UCSD-AML1 (cell line): Measurements from ENCODE around the gene CMC2.

Source experiments
- DNase-seq: peaks from one replicate; lab custom pipeline; 2025; ENCODE audit not compliant: unreplicated experiment; lab: John Stamatoyannopoulos, UW

CMC2 gene

DNA sequence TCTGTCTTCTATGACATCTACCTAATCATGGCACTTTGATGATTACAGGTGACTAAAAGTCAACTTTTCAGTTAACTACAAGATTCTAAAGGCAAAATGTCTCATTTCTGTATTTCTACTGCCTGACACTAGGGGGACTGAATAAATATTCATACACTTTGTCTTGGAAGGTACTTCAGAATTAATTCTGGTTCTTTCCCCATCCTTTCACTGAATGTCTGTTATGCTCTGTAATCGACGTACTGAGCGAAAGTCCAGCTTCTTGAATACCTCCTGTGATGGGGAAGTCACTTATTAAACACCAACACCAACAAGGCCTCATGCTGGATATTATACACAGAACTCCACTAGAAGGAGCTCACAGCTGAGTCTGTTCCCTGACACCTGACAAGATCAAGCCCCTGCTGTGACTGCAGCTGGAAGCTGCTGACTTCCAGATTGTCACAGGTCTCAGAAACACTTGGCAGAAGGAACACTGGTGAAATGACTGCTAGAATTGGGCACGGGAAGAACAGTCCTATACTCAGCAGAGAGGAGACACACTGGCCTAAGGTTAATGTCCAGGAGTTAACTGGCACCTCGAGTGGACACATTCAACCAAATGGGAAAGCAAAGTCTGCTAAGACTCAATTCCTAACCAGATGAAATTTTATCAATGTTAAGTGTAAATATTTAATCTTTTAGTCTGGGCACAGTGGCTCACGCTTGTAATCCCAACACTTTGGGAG lies 31.9 kb downstream of the CMC2 start:
- no peak for DNase-seq

DNA sequence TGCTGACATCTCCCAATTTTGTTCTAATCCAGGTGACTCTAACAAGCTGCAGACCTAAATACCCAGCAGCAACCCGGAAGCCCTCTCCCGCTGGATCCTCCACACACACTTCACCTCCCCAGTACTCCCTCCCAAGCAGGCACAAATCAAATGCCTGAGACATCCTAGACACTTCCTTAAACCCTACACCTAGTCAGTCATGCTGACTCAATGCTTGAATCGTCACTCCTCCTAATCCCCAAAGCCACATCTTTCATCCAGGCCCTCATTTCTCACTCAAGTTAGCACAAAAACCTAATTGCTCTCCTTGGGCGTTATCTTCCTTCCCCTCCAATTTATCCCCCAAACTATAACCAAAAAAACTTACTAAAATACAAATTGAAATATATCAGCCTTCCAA lies 32.7 kb downstream of the CMC2 start:
- no peak for DNase-seq

DNA sequence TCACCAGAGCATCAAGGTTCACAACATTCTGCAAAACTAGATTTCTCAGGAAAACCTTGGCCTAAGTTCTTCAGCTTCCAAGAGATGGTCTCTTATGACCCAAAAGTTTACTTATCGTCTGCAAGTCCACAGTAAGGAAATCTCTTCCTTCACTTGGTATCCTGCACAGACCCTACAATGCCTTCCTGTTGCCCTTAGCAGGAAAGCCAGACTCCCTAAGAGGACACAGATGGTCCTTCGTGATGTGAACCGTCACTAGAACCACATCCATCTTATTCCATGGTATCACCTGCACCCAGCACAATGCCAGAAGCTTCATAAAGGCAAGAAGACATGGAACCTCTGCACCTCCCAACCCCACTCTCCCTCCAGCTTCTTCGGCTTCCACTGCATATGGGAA lies 34.1 kb downstream of the CMC2 start:
- no peak for DNase-seq

DNA sequence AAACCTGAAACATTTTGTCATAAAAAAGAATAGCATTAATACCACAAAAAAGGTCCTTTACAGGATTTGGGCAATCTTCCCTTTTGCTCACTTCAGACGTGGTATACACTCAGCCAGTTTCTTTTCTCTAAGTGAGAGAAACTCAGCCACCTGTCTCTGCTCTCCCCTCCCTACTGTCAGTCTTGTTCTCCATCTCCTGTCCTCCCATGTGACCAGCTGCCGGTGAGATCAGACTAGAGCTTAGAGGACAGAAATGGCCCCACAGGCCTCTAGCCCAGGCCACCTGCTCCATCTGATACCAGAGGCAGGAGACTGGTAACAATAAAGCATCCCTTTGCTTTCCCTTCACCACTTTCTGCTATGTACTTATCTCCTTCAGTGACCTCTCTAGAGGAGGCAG lies 34.9 kb downstream of the CMC2 start:
- no peak for DNase-seq

DNA sequence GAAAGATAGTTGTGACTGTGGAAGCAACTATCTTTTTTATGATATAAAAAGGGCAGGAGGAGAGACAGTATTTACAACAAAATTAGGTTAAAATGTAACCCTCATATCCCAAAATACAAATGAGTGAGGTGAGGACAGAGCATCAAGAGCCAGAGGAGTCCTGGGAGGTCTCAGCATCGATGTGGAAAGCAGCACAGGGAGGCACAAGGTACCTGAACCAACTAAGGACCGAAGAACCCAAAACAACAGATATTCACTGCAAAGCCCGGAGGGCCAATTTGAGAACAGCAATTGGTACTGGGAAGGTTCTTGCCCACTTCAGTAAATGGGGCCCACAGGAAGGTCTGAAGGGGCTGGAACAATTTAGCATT lies 37.6 kb downstream of the CMC2 start:
- no peak for DNase-seq

DNA sequence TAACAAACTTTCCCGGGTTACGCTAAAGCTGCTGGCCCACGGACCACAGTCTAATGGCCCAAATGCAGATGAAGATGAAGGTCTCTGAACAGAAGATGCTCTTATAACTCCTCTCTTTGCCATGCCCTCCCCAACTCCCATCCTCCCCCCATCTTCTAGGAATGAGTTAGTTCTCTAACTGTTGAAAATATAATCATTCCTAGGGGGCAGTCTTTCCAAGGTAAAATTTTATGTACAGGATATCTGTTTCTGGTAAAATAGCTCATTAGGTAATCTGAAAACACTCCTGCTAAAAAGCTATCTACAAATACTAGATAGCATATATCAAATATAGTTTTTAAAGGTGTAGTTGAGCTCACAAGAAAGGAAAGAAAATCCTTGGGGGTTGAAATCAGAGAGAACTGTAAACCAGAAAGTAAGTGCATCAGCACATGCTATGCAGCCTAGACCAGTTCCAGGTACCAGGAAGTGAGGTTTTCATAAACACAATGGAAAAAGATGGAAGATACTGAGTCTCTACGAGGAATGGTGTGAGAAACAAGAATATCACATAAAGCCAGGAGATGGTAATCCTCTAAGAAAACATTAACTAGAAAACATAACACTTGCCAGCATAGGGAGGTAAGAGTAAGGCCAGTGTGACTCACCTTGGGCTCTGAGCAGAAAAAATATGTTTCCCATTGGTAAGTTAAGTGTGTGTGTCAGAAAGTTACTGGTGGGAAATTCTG lies 38.1 kb downstream of the CMC2 start:
- DNase-seq = no peak

DNA sequence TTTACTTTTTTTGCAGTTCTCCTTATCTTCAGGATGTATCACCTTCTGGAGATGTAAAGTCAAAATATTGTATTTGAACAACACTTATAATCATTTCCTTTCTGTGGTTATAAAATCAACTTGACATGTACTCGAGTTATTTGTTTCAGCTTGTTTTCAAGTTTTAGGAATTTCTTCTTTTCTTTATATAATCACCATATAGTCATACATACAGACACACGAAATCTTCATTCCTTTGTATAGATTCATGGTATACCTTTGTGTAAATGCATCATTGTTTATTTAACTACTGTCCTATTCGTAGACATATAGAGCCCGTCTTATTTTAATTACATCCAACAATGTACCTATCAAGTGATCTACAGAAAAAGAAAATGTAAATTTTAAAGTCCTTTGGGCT lies 40.1 kb downstream of the CMC2 start:
- no peak for DNase-seq

DNA sequence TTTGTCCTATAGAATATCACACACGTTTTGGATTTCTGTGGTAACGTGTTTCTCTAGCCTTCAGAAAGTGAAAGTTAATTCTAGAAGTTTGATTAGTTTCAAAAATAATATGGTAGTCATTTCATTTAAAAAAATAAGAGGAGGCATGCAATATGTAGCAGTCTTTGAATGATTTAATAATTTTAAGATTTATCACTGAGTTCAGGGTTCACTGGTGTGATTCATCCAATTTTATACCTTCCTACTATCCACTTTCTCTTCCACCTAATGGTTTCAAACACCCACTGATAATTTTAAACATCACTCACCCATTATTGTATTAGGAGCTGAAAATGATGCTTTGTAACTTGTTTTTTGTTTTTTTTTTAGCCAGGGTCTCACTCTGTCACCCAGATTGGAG lies 42.3 kb downstream of the CMC2 start:
- DNase-seq = no peak

DNA sequence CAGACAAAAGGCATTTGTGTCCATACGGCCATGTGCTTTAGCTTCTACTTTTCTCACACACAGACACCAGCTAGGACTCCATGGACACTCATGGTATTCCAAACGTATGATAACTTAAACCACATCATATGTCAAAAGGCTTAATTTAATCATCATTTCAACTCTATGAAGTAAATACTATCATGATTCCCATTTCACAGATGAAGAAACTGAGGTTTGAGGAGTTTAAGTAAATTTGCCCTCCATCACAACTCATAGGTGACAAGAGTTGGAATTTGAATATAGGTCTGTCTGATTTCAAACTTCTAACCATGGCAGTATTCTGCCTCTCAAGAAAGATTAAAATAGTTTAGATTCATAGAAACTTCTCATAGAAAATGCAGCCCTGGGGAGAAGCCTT lies 43.8 kb downstream of the CMC2 start:
- DNase-seq = no peak

DNA sequence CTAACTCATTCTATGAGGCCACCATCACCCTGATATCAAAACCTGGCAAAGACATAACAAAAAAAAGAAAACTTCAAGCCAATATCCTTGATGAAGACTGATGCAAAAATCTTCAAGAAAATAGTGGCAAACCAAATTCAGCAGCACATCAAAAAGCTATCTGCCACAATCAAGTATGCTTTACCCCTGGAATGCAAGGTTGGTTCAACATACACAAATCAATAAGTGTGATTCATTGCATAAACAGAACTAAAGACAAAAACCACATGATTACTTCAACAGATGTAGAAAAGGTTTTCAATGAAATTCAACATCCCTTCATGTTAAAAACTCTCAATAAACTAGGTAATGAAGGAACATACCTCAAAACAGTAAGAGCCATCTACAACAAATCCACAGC lies 48.4 kb downstream of the CMC2 start:
- DNase-seq = no peak

DNA sequence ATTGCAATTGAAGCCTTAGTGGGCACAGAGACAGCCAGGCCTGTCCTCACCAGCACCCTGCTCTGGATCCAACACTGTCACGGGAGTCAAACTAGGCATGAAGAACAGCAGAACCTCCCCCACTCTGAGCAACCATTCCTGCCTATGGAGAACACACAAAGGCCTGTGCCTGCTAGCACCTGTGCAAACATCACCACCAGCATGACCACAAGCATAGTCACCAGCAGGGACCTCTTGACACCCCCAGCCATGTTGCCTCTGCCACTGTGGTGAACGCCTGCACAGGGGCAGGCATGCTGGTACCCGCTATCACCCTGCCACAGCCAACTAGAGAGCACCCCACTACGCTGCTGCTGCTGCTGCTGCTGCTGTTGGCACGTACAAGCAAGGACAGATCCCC lies 51.7 kb downstream of the CMC2 start:
- no peak for DNase-seq

DNA sequence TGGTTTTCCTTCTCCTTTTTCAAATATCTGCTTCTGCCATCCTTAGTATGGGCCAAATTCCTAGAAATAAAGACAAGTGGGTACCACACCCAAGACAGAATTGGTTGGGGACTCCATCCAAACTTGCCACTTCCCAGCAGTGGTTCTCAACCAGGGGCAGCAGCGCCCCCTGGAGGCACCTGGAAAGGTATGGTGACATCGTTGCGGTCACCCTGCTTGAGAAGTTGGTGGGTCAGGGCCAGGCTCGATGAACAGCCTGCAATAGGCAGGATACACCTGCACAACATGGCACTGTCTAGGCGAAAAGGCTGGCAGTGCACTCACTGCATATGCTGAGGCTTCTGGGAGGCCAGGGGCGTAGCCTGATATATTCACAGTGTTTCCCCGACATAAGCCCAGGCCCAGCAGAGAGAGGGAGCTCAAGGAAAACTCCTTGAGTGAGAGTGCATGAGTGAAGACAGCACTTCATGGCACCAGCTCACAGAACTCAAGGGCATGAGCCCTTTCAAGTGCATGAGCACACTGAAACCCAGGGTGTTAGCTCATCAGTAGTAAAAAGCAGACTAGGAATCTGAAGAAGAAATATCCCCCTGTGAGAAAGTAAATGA lies 57.7 kb downstream of the CMC2 start:
- DNase-seq = peak; percentile 58

DNA sequence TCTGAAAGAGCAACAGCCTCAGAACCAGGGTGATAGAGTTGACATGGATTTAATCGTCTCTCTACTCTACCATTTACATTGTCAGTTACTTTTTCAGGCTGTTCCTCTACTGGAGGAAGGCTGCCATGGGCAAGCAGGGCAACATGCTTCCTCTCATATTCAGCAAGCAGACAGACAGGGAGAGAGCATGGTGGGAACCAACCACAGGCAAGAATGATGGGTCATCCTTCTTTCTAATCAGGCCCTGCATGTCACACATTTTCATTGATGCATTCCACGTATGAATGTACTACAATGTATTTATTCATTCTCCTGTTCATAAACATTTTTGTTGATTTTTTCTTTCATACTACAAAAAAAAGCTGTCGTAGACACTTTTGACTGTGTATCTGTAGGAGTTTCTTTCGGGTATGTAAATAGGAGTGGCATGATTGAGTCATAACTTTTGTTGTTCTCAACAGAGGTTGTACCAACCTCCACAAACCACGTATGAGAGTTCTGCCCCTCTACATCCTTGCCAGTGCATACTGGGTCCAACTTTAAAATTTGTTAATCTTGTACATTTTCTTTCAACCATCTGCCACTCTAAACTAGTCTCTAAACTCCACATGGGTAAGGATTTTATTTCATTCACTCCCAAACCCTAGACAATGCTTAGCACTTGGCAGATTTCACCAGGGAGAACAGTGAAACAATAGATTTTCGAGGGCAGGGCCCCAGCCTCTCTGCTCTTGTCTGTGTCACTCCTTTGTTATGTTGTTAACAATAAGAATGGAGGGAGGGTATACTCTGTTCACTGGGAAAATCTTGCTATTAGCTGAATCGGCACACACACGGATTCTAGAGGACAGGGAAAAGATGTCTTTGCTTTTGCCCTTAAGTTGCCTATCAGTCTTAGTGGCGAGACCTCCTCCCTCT lies 58.7 kb downstream of the CMC2 start:
- DNase-seq = no peak

DNA sequence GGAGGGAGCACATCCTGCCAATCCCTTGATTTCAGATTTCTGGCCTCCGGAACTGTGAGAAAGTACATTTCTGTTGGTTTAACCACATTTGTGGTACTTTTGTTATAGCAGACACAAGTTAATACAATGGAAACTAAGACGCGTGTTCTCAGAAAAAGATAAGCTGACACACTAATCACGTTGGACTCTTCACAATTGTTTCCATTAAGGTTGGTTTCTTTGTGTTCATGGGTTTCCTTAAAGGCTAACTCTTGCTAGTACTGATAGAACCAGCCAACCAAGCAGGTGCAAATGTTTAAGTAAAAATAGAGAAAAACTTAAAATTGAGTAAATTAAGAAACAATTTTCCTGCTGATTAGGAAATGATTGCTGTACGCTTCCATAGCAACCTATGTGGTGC lies 59.4 kb downstream of the CMC2 start:
- DNase-seq = no peak

DNA sequence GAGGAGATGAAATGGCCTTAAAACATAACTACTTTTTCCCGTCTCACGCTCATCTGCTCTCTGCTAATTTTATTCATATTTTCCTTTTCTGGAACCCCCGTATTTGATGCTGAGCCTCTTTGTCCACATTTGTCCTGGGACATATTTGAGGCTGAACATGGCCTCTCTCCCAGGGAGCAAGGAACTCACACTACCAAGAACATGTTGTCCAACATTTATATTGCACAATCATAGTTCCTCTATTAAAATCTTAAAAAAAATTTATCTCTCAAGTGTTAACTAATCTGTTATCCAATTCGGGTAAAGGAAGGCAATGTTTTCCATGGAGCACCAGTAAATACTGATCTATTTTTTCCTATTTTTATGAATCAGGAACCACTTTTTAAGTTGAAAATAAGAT lies 60.2 kb downstream of the CMC2 start:
- DNase-seq = no peak

DNA sequence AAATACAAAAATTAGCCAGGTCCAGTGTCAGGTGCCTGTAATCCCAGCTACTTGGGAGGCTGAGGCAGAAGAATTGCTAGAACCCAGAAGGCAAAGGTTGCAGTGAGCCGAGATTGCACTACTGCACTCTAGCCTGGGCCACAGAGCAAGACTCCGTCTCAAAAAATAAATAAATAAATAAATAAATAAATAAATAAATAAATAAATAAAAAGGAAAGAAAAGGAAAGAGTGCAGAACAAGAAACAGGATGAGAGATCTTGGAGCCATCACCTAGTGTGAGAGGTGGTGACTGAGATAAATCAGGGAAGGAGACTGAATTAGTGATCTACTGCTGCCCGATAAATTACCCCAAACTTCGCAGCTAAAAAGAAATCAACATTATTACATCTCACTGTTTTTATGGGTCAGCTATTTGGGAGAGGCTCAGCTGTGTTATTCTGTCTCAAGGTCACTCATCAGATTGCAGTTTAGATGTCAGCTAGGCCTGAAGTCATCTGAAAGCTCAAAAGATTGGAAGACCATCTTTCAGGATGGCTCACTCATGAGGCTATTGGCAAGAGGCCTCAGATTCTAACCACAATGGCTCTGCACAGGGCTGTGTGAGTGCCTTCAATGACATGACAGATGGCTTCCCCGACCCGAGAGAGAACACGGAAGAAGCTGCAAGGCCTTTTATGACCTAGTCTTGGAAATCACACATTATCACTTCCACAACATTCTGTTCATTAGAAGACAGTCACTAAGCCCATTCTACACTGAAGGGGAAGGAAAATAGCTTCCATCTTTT lies 66.4 kb downstream of the CMC2 start:
- DNase-seq = no peak

DNA sequence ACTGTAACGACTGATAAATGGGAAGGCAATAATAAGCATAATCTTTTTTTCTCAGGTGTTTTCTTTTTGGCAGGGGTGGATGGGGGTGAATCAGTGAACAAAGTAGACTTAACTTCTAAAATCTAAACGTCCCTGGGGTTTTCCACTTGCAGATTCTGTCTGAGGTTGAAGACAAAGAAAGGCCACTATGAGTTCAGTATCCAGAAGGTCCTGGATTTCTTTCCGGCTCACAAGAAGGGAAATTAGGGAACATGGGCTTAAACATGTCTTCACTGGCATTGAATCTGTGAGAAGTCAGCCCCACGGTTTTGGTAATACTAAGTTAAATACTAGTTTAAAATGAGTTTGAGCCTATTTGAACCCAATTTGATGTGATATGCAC lies 67.8 kb downstream of the CMC2 start:
- no peak for DNase-seq

DNA sequence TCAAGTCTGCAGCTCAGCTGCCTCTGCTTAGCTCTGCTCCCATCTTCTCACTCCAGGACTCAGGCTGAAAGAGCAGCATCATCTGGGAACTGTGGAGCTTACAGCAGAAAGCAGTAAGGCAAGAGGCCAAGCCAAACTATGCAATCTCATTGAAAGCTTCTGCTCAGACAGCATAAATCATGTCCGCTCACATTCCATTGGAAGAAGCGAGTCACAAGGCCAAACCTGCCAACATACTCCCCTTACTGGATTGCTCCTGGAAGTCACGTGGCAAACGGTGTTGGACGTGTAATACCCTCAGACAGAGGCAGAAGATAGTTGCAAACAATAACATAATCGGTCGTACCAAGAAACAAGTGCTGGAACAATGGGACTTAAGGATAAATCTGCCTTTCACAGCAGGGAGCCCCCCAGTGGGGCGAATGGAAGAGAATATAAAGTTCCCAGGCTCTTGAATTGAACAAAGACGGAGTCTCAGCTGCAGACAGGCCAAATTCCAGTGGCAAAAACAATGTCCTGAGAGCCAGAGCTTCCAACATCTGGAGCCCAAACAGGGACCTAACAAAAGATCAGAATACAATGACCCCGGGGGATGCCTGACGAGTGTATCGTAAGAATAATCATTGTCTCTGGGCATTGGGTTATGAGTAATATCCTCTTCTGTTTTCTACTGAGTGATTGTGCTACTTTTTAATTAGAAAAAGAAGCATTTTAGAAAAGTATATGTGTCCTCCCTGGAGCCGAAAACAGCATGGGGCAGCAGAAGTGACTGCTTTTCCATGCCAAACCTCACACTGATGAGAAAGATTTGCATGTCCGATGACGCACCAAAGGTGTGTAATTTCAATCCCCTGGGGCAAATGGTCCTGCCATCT lies 68.4 kb downstream of the CMC2 start:
- no peak for DNase-seq

DNA sequence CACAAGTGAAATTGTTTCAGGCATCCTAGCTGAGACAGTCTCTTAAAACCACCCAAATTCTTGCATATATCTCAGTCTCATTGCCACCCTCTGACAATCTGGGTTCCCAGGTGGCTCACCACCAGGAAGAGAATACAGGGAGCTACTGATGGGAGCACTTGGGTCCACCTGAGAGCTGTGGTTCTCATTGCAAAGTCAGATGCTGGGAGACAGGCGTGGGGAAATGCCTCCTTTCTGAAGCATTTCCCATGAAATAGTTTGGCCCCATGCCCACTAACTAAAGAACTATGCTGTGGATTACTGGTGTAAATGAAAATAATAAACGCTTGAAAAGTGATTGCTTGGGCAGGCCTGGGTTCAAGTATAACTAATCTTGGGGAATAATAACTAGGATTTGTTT lies 70.3 kb downstream of the CMC2 start:
- DNase-seq = no peak

DNA sequence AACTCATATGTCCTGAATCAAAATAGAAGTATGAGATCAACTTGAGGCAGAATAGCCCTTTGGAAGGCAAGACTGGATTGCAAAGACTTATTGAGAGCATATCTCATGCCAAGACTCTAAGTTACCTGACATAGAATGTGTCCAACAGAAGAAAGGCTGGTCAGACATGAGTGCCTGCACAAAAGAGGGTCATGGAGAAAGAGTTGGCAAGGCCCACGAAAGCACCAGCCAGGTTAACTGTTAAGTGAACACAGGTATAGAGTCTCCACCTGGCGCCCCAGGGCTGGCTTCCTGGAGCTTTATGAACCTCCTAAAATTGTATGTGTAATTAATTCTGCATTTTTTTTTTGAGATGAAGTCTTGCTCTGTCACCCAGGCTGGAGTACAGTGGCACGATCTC lies 71.0 kb downstream of the CMC2 start:
- no peak for DNase-seq
